ENCODE results near the gene FUT2.

GRCh38 chr19:48668761-48669160, 27.0 kb upstream of the FUT2 start:
- no peak for TF ChIP-seq EZH2 (IDR thresholded peaks at IDR 0.05; ENCODE audit: borderline replicate concordance, low read depth, low read length, severe bottlenecking)
- no peak for TF ChIP-seq CTCF (IDR thresholded peaks at IDR 0.05; ENCODE audit: borderline replicate concordance, extremely low read depth, low read length, poor library complexity, severe bottlenecking)
